GM12864 (cell line): ENCODE data around the gene ERCC1.
"Not testable (repeated sequence)": the region's sequence is repeated elsewhere in the genome, so short reads cannot be mapped to it uniquely, and the experiment has no call there.

Source experiments
- DNase-seq: peaks from one replicate; pipeline ENCODE4 v3.0.0-alpha.2; 2011; ENCODE audit warnings: low read depth
- H3K4me3 ChIP-seq: 2 replicates; pipeline ENCODE4 v1.5.1; 2011; ENCODE audit warnings: mild to moderate bottlenecking, low read depth, low read length, control low read depth
- TF ChIP-seq, protein P1 (sequence below): IDR thresholded peaks from 2 replicates; pipeline ENCODE4 v1.5.1; 2011; ENCODE audit warnings: low read depth, mild to moderate bottlenecking, moderate library complexity, low read length, control low read depth, inconsistent platforms; ENCODE audit errors: missing control alignments

The ERCC1 gene

DNA sequence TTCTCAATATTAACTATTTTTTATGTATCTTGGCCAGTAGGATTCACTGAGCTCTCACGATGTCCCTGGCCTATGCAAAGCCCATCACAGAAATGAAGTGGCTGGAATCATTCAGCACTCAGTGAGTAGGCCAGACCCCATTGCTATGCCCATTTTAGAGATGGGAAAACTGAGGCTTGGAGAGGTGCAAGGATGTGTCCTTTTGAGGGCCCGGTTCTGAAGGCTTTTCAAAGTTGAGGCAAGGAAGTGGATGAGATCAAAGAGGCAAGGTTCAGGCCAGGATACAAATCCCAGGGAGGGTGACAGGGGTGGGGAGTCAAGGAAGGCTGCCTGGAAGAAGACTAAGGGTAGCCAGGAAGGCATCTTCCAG lies 18.7 kb upstream of the ERCC1 start:
- H3K4me3 ChIP-seq, result no peak overlapping the region
- TF ChIP-seq, protein P1, sequence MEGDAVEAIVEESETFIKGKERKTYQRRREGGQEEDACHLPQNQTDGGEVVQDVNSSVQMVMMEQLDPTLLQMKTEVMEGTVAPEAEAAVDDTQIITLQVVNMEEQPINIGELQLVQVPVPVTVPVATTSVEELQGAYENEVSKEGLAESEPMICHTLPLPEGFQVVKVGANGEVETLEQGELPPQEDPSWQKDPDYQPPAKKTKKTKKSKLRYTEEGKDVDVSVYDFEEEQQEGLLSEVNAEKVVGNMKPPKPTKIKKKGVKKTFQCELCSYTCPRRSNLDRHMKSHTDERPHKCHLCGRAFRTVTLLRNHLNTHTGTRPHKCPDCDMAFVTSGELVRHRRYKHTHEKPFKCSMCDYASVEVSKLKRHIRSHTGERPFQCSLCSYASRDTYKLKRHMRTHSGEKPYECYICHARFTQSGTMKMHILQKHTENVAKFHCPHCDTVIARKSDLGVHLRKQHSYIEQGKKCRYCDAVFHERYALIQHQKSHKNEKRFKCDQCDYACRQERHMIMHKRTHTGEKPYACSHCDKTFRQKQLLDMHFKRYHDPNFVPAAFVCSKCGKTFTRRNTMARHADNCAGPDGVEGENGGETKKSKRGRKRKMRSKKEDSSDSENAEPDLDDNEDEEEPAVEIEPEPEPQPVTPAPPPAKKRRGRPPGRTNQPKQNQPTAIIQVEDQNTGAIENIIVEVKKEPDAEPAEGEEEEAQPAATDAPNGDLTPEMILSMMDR, result no peak
- no peak for DNase-seq

DNA sequence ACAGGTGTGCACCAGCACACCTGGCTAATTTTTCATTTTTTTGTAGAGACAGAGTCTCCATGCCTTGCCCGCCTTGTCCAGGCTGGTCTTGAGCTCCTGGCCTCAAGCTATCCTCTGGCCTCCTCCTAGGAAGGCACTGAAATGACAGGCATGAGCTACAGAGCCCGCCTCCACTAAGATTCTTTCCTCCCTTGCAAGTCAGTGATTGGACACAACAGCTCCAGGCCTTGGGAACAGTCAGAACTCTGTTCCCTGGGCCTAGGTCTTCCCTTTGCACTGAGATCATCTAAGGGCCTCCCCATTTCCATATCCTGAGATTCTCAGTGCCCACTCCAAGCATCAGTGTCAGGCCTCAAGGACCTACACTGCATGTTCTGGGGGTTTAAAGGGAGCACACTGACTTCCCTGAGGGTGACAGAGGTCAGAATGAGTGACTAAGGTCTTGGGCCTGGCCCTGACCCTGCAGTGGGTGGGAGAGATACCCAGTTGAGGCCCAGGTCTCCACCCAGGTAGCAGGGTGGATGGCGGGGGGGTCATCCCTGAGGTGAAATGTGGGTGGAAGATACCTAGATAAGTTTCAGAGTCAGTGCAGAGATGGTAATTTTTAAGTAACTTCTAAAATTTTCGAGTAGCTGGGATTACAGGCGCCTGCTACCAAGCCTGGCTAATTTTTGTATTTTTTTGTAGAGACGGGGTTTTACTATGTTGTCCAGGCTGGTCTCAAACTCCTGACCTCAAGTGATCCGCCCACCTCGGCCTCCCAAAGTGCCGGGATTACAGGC lies 17.3 kb upstream of the ERCC1 start:
- H3K4me3 ChIP-seq, result no peak overlapping the region
- TF ChIP-seq, protein P1, result no peak
- no peak for DNase-seq

DNA sequence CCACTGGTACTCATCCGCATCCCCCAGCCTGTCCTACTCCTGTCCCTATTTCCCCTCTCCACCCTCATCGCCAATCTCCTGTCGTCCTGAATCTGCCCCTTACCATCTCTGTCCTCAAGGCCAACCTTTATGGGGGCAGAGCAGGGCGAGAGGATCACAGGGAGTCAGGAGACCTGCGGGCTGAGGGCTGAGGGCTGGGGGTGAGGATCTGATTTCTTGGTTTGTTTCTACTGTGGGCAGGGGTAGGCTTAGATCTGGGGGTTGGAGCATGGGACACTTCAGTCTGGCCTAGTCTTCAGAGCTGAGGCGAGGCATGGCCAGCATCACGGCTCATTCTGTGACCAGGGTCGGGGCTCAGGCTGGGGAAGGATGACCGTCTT lies 16.5 kb upstream of the ERCC1 start:
- DNase-seq, result no peak
- TF ChIP-seq, protein P1, result no peak
- peak overlapping the region; percentile 66 for H3K4me3 ChIP-seq

DNA sequence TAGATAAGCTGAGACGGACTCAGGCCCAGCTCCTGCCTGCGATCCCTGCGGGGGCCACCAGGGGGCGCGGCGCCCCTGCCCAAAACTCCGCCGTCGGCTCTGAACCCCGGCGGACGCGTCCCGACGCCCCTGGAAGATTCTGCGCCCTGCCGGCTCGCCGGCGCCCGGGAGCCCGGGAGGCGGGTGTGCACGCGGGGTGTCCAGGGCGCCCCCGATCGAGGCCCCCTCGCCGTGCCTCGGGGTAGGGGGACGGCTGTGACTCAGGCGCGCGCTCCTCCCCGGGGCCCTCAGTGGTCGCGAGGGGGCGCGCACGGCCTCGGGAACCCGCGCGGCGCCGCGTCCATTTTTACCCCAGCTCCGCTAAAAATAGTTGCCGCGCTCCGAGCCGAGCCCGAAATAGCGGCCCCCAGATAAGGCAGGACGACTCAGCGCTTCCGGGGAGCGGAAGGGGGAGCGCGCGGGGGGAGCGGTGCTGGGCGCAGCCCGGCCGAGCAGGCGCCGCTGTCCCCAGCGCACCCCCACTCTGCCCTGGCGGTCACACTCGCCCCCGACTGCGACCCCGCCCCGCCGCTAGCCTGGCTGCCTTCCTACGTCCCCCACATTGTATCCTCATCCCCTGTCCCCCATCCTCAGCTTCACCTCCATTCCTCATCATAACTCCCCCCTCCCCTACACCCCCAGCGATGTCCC lies 16.0 kb upstream of the ERCC1 start:
- H3K4me3 ChIP-seq, result peak overlapping the region; percentile 66
- DNase-seq, result no peak
- TF ChIP-seq, protein P1, result peak; percentile 93

DNA sequence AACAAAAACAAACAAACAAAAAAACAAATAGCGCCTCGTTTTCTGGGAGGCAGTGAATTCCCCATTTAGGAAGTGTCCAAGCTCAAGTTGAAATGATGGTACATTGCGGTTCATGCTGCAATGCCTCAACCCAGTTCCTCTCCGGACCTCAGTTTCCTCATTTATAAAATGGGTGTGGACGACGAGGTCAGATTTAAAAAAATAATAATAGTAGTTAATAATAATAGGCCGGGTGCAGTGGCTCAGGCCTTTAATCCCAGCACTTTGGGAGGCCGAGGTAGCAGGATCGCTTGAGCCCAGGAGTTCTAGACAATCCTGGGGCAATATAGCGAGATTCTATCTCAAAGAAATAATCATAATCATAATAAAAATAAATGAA lies 15.5 kb upstream of the ERCC1 start:
- peak overlapping the region; percentile 66; the same call in 1 of the 2 replicates for H3K4me3 ChIP-seq
- TF ChIP-seq, protein P1, result no peak
- no peak for DNase-seq

DNA sequence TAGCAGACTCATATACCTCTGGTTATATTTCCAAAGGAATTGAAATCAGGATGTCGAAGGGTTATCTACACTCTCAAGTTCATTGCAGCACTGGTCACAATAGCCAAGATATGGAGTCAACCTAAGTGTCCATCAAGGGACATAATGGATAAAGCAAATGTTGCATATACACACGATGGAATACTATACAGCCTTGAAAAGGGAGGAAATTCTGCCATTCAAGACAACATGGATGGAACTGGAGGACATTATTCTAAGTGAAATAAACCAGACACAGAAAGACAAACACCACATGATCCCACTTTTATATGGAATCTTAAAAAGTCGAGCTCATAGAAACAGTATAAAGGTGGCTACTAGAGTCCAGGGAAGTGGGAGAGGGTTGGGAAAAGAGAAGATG lies 13.6 kb upstream of the ERCC1 start:
- no peak for DNase-seq
- TF ChIP-seq, protein P1, result no peak
- no peak overlapping the region for H3K4me3 ChIP-seq

DNA sequence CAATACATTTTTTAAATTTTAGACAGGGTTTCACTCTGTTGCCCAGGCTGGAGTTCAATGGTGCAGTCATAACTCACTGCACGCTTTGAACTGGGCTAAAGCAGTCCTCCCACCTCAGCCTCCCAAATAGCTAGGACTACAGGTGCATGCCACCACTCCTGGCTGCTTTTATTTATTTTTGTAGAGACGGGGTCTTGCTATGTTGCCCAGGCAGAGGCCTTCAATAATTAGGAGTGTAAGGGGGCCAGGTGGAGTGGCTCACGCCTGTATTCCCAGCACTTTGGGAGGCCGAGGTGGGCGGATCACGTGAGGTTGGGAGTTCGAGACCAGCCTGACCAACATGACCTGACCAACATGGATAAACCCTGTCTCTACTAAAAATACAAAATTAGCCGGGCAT lies 8.8 kb upstream of the ERCC1 start:
- DNase-seq, H3K4me3 ChIP-seq: not testable (repeated sequence)

DNA sequence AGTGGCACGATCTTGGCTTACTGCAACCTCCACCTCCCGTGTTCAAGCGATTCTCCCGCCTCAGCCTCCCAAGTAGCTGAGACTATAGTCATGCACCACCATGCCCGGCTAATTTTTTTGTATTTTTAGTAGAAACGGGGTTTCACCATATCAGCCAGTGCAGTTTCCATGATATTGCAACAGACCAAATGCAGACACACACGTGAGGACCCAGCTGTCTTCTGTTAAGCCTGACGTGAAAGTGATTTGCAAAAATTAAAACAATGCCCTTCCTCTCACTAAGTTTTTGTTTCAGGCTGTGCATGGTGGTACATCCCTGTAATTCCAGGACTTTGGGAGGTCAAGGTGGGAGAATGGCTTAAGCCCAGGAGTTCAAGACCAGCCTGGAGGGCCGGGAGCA lies 7.3 kb upstream of the ERCC1 start:
- not testable (repeated sequence) for H3K4me3 ChIP-seq, DNase-seq

DNA sequence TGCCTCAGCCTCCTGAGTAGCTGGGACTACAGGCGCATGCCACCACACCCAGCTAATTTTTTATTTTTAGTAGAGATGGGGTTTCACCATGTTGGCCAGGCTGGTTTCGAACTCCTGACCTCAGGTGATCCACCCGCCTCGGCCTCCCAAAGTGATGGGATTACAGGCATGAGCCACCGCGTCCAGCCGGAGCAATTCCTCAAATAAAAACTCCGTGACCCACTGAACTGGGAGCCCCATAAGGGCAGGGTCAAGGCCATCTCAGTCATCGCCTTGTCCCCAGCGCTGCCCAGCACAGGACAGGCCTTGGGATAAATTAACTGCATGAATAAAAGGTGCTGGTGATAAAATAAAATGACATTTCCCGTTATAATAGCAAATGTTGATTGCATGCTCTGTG lies 6.2 kb upstream of the ERCC1 start:
- not testable (repeated sequence) for H3K4me3 ChIP-seq, DNase-seq
